MM.1S (cell line): ENCODE data around the gene CDC42EP5.

ENCODE experiments used
- DNase-seq: peaks from one replicate; pipeline ENCODE4 v3.0.0-alpha.2; 2015
- H2AFZ ChIP-seq: fragments of 300-600 bp; sonication (generic); 2 replicates; pipeline ENCODE4 v1.6.0; 2016; ENCODE audit warnings: antibody characterized with exemption, low read length
- H3F3A ChIP-seq: fragments of 300-600 bp; sonication (generic); 2 replicates; pipeline ENCODE4 v1.6.1; 2016; ENCODE audit warnings: mild to moderate bottlenecking, antibody characterized with exemption, low read length, moderate library complexity, mixed read lengths; ENCODE audit not compliant: insufficient read depth
- H3K27ac ChIP-seq: fragments of 300-600 bp; sonication (generic); 2 replicates; pipeline ENCODE4 v1.5.1; 2016; ENCODE audit warnings: mild to moderate bottlenecking, low read length
- H3K27me3 ChIP-seq: fragments of 300-600 bp; sonication (generic); replicated peaks from 2 replicates; pipeline ENCODE4 v1.6.0; 2016; ENCODE audit warnings: low read length; ENCODE audit not compliant: insufficient read depth
- H3K36me3 ChIP-seq: fragments of 300-600 bp; sonication (generic); replicated peaks from 2 replicates; pipeline ENCODE4 v1.6.1; 2016; ENCODE audit warnings: mild to moderate bottlenecking, low read length, mixed read lengths; ENCODE audit not compliant: insufficient read depth
- H3K4me1 ChIP-seq: fragments of 300-600 bp; sonication (generic); 2 replicates; pipeline ENCODE4 v1.6.1; 2016; ENCODE audit warnings: low read length, mixed read lengths
- H3K4me2 ChIP-seq: fragments of 300-600 bp; sonication (generic); 2 replicates; pipeline ENCODE4 v1.6.0; 2016; ENCODE audit warnings: low read depth, low read length
- H3K4me3 ChIP-seq: fragments of 300-600 bp; sonication (generic); 2 replicates; pipeline ENCODE4 v1.5.1; 2016; ENCODE audit warnings: low read length, mixed read lengths
- H3K79me2 ChIP-seq: fragments of 300-600 bp; sonication (generic); 2 replicates; pipeline ENCODE4 v1.6.1; 2016; ENCODE audit warnings: mixed run types, low read length, mixed read lengths
- H3K9ac ChIP-seq: fragments of 300-600 bp; sonication (generic); 2 replicates; pipeline ENCODE4 v1.6.1; 2016; ENCODE audit warnings: low read length, mixed read lengths
- H3K9me2 ChIP-seq: fragments of 300-600 bp; sonication (generic); replicated peaks from 2 replicates; pipeline ENCODE4 v1.6.1; 2016; ENCODE audit warnings: mild to moderate bottlenecking, low read length, mixed read lengths; ENCODE audit not compliant: insufficient read depth
- H3K9me3 ChIP-seq: fragments of 300-600 bp; sonication (generic); replicated peaks from 2 replicates; pipeline ENCODE4 v1.6.1; 2016; ENCODE audit warnings: mild to moderate bottlenecking, low read length, mixed read lengths; ENCODE audit not compliant: insufficient read depth
- H4K20me1 ChIP-seq: fragments of 300-600 bp; sonication (generic); 2 replicates; pipeline ENCODE4 v1.6.1; 2016; ENCODE audit warnings: mild to moderate bottlenecking, low read length, moderate library complexity, mixed read lengths; ENCODE audit not compliant: insufficient read depth
- EZH2 ChIP-seq: fragments of 300-600 bp; sonication (generic); optimal IDR thresholded peaks from 2 replicates; pipeline ENCODE3; 2017; ENCODE audit warnings: low read depth, mild to moderate bottlenecking, antibody characterized with exemption, low read length, mixed read lengths
- EZH2phosphoT487 ChIP-seq: fragments of 300-600 bp; sonication (generic); IDR thresholded peaks from 2 replicates; pipeline ENCODE4 v1.6.1; 2018; ENCODE audit warnings: antibody characterized with exemption, low read length
- TF ChIP-seq, protein P1 (sequence below): fragments of 300-600 bp; sonication (generic); IDR thresholded peaks from 2 replicates; pipeline ENCODE4 v1.5.1; 2016; ENCODE audit warnings: antibody characterized with exemption, low read length, mixed read lengths

CDC42EP5 gene

DNA sequence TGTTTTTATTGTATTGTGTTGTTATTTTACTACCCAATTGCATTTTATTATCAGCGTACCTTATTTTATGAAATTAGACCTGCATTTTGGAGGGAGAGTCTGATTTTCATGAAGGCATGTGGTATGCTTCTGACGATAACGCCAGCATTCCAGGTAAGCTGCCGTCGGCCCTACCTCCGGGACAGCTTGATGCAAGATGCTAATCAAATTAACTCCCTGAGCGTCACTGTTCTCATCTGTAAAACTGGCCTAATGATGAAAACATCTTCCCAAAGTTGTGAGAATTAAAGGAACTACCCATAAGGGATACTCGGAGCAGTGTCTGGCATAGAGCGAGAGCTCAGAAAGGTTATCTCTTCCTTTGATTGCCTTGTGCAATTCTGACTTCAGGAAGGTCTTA lies 16.7 kb upstream of the CDC42EP5 start:
- Histone ChIP-seq H3K9me3 (no peaks in the 10 kb centered on the region), H3K4me2 (no peak overlapping the region), H3F3A (no peaks in the 10 kb centered on the region), H3K4me1 (no peaks in the 10 kb centered on the region), H3K4me3 (no peak overlapping the region), H3K27ac (no peak overlapping the region), H3K9me2 (no peaks in the 10 kb centered on the region), H3K79me2 (no peaks in the 10 kb centered on the region), H2AFZ (no peak overlapping the region), H3K36me3 (no peaks in the 10 kb centered on the region), H3K27me3 (peaks cover 93% of the 10 kb centered on the region), H3K9ac (no peak overlapping the region), H4K20me1 (no peaks in the 10 kb centered on the region)
- no peak for DNase-seq
- TF ChIP-seq EZH2phosphoT487 = no peak
- TF ChIP-seq EZH2 = no peak
- TF ChIP-seq, protein P1, sequence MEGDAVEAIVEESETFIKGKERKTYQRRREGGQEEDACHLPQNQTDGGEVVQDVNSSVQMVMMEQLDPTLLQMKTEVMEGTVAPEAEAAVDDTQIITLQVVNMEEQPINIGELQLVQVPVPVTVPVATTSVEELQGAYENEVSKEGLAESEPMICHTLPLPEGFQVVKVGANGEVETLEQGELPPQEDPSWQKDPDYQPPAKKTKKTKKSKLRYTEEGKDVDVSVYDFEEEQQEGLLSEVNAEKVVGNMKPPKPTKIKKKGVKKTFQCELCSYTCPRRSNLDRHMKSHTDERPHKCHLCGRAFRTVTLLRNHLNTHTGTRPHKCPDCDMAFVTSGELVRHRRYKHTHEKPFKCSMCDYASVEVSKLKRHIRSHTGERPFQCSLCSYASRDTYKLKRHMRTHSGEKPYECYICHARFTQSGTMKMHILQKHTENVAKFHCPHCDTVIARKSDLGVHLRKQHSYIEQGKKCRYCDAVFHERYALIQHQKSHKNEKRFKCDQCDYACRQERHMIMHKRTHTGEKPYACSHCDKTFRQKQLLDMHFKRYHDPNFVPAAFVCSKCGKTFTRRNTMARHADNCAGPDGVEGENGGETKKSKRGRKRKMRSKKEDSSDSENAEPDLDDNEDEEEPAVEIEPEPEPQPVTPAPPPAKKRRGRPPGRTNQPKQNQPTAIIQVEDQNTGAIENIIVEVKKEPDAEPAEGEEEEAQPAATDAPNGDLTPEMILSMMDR = no peak

DNA sequence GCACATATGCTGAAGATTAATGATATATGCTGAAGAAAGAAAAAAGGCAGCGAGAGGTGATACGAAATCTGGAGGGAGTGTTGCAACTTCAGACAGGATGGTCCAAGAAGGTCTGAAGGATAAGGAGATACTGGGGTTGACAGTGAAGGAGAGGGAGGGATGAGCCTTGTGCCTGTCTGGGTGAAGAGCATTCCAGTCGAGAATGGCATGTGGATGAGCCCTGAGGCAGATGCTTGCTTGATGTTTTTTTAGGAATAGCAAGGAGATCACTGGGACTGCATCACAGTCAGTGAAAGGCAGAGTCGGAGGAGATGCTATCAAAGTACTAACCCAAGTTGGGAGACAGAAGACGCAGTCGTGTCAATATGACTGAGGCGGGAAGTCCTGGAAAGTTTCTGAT lies 16.2 kb upstream of the CDC42EP5 start:
- H3K9me2 ChIP-seq = no peaks in the 10 kb centered on the region
- no peak overlapping the region for H3K27ac ChIP-seq
- TF ChIP-seq, protein P1 = no peak
- TF ChIP-seq EZH2 (no peak), EZH2phosphoT487 (no peak)
- no peaks in the 10 kb centered on the region for H3K4me1 ChIP-seq
- H3K79me2 ChIP-seq = no peaks in the 10 kb centered on the region
- no peak overlapping the region for H3K4me3 ChIP-seq
- DNase-seq = no peak
- no peaks in the 10 kb centered on the region for H4K20me1 ChIP-seq
- H2AFZ ChIP-seq = no peak overlapping the region
- H3K9ac ChIP-seq = no peak overlapping the region
- H3F3A ChIP-seq = no peaks in the 10 kb centered on the region
- no peak overlapping the region for H3K4me2 ChIP-seq
- H3K36me3 ChIP-seq = no peaks in the 10 kb centered on the region
- no peaks in the 10 kb centered on the region for H3K9me3 ChIP-seq
- peaks cover 93% of the 10 kb centered on the region for H3K27me3 ChIP-seq

DNA sequence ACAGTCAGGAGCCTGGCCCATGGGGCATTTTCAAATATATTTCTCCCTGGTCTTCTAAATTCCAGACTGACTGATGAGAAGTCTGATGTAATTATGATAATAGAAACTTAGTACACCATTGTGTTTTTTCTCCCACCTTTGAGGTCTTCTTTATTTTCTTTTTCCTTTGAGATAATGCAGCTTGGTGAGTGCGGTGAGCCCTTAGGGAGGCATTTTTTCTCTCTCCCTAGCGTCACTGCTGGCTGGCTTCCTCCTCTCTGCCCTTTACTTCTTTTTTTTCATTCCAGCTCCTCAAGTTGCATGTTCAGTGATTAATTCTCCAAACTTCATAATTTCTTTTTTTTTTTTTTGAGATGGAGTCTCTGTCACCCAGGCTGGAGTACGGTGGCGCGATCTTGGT lies 12.8 kb upstream of the CDC42EP5 start:
- no peaks in the 10 kb centered on the region for H4K20me1 ChIP-seq
- no peaks in the 10 kb centered on the region for H3K9me3 ChIP-seq
- H2AFZ ChIP-seq = no peak overlapping the region
- no peaks in the 10 kb centered on the region for H3K79me2 ChIP-seq
- H3K27ac ChIP-seq = no peak overlapping the region
- DNase-seq = no peak
- H3F3A ChIP-seq = no peaks in the 10 kb centered on the region
- H3K4me1 ChIP-seq = no peaks in the 10 kb centered on the region
- no peak for TF ChIP-seq EZH2
- TF ChIP-seq, protein P1 = no peak
- no peak for TF ChIP-seq EZH2phosphoT487
- H3K4me3 ChIP-seq = no peak overlapping the region
- H3K4me2 ChIP-seq = no peak overlapping the region
- H3K9me2 ChIP-seq = no peaks in the 10 kb centered on the region
- H3K36me3 ChIP-seq = no peaks in the 10 kb centered on the region
- no peak overlapping the region for H3K9ac ChIP-seq
- H3K27me3 ChIP-seq = peaks cover 87% of the 10 kb centered on the region
